ENCODE data around the gene TOR1A.

Gene TOR1A, protein sequence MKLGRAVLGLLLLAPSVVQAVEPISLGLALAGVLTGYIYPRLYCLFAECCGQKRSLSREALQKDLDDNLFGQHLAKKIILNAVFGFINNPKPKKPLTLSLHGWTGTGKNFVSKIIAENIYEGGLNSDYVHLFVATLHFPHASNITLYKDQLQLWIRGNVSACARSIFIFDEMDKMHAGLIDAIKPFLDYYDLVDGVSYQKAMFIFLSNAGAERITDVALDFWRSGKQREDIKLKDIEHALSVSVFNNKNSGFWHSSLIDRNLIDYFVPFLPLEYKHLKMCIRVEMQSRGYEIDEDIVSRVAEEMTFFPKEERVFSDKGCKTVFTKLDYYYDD

DNA sequence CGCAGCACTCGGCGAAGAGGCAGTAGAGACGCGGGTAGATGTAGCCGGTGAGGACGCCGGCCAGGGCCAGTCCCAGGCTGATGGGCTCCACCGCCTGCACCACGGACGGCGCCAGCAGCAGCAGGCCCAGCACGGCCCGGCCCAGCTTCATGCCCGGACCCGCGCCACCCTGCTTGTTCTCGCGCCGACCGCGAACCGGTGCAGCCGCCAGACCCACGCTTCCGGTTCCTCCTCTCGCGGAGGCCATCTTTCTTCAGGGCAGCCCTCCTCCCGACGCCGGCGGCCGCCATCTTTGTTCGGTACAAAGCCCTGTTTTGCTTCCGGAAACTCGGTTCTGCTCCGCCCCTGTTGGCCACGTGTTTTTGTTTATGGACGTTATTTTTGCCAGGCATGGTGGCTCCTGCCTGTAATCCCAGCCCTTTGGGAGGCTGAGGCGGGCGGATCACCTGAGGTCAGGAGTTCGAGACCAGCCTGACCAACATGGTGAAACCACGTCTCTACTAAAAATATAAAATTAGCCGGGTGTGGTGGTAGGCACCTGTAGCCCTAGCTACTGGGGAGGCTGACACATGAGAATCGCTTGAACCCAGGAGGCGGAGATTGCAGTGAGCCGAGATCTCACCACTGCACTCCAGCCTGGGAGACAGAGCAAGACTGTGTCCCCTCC, at the start of gene TOR1A:
TSS of gene TOR1A (minus strand) at position 202 of the 667 bp plus-strand sequence. CDS start at position 151, 51 bp downstream.
- DNase-seq, result peak; percentile 88

DNA sequence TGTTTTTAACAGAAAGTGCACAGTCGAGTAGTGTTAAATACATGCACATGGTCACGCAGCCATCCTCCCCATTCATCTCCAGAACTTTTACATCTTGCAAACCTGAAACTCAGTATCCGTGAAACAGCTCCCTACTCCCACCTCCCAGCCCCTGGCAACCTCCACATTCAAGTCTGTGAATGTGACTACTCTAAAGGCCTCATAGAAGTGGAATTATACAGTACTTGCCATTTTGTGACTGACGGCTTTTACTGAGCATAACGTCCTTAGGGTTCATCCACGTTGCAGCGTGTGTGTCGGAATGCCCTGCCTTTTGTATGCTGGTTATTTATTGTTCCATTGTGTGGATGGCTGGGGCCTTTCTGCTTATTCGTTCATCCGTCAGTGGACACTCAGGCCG, 47.1 kb upstream of the TOR1A start:
- no peak for DNase-seq

DNA sequence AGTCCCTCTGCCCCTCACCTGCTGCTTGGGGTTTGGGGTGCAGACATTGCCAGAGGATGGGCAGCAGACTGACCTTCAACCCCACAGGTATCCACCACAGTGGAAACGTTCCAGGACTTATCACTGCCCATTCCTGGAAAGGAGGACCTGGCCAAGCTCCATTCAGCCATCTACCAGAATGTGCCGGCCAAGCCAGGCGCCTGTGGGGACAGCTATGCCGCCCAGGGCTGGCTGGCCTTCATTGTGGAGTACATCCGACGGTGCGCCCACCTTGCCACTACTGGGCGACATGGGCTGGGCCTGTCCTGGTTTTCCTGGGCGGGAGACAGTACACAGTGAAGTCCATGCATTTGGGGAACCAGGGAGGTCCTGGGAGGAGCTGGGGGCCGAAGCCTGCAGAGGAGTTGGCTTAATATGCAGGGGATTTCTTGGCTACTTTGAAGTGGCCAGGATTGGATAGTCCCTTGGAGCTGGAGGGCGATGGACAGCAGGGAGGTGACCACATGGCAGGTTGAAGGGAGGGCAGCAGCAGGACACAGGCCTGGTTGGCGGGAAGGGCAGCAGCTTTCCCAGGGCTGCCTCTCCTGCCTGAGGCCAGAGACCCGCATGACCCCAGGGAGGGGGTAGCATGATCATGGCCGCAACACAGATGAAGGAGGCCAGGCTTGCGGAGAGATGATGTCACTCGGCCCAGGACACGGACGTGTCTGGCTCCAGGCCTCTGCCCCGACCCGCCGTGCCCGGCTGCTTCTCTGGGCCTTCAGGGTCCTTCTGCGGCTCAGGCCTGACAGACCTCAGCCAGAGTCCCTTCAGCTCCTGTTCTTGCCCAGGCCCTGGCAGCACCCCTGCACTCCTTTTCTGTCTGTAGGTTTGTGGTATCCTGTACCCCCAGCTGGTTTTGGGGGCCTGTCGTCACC, 45.9 kb upstream of the TOR1A start:
- DNase-seq, result no peak

DNA sequence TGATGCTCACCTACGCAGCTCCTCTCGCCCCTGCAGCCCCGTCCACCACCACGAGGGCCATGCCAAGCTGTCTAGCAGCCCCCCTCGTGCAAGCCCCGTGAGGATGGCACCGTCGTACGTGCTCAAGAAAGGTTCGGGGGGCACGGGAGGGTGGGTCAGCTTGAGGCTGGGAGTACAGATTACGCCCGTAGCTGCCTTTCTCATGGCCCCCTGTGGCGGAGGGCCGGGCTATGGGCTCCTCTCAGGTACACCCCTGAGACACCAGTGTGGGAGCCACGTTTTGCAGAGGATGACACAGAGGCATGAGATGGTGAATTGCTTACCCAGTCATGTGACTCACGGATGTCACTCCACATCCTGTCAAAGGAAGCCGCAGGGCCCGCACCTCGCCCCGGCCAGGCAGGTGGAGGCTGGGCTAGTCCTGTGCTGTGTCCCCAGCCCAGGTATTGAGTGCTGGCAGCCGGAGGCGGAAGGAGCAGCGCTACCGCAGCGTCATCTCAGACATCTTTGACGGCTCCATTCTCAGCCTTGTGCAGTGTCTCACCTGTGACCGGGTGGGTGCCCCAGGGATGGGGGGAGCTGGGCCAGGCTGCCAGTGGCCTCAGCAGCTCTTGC, 45.0 kb upstream of the TOR1A start:
- no peak for DNase-seq

DNA sequence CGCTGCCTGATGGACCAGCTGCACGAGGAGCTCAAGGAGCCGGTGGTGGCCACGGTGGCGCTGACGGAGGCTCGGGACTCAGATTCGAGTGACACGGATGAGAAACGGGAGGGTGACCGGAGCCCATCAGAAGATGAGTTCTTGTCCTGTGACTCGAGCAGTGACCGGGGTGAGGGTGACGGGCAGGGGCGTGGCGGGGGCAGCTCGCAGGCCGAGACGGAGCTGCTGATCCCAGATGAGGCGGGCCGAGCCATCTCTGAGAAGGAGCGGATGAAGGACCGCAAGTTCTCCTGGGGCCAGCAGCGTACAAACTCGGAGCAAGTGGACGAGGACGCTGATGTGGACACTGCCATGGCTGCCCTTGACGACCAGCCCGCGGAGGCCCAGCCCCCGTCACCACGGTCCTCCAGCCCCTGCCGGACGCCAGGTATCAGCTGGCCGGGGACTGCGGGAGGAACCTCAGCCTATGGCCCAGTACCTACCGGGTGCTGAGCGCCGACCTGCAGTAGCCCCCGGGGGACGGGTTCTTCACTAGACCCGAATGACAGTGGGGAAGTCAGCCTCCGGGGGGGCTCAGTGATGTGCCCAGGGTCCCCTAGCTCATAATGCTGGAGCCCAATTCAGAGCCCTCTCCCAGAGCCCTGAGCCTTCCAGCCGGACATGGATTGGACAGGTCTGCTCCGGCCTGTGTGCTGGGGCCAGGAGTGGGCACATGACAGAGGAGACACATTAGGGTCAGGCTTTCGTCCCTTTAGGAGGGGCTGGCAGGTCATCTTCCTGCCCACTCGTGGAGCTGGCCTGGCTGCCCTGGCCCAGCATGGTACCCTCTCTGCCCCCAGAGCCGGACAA, 44.3 kb upstream of the TOR1A start:
- no peak for DNase-seq

DNA sequence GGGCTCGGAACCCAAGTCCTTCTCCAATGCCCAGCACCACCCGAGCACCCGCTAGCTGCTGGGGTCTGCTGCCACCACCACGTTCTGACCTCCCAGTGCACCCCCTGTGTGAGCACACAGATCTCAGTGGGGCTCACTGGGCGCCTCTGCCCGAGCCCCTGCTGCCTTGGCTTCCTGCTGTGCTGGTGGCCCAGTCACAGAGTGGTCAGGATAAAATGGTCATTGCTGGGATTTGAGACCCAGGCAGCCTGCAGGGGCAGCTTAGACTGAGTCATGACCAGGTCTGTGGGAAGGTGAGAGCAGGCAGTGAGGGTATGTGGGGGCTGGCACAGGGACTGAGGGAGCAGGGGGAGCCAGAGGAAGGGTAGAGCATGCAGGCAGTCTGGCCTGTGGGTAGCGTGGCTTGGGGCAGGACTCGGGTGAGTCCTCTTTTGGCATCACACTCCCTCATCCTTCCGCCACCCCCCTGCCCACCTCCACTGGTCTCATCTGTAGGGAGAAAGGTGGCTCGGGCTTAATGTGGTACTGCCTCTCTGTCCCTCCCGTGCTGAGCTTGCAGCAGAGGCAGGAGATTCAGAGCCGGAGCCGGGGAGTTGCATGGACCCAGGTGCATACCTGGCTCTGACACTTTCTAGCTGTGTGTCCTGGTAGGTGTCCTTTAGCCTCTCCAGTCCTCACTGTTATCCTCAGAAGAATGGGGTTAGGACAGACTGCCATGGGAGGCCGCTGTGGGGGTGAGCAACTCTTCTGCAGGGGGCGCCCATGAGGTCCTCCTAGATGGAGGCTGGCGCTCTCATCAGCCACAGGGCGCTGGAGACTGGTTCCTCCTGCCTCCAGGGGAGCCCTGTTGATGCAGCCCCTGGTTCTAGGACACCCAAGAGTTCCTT, 43.4 kb upstream of the TOR1A start:
- no peak for DNase-seq

DNA sequence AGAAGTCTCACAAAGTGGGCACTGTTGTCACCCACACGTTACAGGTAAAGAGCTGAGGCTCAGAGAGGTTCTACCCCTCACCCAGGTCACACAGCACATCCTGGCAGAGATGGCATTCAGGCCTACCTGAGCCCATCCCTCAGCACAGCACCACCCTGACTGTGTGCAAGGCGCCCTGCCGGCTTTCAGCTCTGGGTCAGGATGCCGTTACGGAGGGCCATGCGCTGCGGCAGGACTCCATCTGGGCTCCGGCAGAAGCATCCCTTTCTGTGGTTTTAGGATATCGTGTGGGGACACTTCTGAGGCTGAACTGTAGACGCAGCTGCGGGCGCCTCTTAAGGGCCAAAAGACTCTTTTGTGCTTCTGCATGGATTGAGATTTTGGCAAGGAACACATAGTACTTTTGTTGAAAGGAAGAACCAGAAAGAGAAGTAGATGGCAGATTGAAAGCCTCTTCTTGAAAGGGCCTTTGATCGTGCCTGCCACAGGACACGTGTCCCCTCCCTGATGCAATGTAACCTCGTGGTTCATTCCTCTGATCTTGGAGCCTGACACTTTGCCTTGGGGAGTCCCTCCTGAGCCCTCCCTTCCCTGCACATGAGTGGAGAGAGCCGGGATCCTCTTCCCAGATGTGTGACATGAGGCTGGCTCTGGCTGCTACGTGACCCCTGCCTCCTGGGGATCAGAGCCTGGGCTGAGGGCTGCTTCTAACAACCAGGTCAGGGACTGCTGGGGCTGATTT, 42.6 kb upstream of the TOR1A start:
- no peak for DNase-seq

DNA sequence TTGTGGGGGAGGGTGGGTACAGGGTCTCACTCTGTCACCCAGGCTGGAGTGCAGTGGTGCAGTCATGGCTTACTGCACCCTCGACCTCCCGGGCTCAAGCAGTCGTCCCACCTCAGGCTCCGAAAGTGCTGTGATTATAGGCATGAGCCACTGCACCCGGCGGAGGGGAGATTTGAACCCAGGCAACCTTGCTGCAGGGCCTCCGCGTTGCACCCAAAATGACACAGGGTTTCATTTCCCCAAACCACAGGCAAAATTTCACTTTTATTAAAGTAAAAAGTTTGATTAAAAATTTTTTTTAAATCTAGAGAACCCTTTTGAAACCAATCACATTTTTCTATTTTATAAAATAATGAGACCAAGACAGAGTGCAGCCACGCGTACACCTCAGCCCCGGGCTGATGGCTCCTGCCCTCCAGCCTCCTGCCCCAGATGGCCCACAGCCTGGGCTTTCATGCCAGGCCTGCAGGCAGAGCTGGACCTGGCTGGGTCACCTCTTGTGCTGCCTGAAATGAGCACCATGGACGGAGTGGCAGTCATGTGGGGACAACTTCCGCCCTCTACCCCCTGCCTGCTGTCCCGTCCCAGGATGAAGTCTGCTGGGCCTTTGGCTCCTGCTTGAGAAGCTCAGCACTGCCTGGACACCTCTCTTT, 41.9 kb upstream of the TOR1A start:
- DNase-seq, result no peak

DNA sequence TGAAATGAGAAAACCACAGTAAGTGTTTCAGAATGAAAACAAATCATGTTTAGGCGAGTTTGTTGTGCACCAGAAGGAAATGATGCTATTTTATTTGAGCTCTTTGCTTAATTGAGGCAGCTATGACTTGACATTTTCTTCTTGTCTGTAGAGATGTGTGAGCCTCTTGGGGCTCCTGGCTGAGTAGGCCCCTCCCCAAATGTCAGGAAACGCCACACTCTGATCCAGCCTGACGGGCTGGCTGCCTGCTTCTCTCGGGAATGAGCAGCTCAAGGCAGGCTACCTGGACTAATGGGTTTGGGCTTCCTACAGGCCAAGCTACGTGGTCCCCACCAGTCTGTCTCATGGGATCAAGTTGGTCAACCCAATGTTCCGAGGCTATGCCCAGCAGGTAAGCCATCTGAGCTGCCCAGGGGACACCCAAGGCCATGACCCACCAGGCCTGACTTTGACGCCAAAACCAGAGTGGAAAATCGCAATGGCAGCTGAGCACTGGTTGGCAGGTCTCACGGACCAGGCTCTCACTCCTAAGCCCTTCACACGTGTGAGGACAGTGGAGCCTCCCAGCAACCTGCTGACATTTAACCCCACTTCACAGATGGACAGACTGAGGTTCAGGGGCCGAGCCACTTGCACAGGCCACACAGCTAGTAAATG, 41.2 kb upstream of the TOR1A start:
- no peak for DNase-seq

DNA sequence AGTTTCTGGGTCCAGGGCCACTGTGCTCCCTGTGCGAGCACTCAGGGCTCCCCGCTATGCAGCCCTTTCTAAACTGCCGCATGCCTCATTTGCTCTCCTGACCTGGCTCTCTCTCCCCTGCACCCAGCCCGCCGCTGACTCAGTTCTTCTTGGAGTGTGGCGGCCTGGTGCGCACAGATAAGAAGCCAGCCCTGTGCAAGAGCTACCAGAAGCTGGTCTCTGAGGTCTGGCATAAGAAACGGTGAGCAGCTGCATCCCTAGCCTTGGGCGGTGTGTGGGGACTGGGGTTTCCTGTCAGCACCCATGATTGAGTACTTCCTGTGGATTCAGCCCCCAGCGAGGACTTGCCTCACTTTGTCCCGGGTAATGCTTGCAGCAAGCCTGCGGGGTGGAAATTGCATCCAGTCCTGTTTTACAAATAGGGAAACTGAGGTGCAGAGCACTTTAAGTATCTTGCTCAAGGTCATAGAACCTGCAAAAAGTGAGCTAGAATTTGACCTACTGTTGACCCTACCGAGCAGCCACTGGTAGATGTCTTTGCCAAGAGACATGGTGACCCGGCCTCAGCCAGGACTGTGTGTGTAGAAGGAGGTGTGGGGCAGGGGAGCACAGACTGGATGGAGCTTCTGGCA, 39.2 kb upstream of the TOR1A start:
- peak; percentile 90 for DNase-seq

DNA sequence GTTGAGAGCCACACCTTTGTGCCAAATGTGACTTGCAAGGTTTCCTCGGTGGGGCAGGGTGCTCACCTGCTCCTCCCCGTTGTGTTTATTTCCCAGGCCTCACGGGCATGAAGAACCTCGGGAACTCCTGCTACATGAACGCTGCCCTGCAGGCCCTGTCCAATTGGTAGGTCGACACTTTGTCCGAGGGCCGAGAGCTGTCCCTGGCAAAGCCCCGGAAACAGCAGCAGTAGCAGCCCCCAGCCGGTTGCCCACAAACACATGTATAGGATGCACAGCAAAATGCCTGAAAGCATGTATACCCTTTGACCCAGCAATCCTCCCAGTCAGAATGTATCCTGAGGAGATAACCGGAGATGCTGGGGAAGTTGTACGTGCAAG, 37.5 kb upstream of the TOR1A start:
- no peak for DNase-seq

DNA sequence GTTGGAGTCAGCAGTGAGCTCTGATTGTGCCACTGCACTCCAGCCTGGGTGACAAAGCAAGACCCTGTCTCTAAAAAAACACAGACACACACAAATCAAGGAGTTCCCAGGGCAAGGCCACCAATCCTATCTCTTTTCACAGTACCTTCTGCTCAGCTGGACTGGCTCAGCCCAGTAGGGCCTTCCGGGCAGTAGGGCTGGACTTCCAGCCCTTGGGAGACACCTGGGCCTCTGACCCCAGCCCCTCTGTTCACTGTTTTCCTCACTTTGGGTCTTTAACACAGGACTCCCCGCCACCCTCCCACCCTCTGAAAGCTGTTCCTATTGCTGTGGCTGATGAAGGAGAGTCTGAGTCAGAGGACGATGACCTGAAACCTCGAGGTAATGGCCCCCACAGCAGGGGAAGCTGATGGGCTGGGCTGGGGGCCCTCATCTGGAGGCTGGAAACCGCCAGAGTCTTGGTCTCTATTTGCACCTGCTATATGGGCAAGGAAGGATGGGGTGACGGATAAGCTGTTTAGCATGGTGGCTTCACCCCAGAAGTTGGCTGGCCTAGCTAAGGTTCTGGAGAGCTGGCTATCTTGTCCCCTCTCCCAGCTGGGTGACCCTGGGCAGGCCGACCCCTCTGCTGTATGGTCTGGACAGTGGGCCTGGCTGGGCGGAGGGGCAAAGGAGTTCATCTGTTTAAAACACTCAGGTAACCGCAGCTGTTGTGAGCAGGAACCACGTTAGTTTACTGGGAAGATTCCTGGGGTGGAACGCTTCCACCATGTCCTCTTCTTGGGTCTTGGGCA, 36.9 kb upstream of the TOR1A start:
- DNase-seq, result no peak

DNA sequence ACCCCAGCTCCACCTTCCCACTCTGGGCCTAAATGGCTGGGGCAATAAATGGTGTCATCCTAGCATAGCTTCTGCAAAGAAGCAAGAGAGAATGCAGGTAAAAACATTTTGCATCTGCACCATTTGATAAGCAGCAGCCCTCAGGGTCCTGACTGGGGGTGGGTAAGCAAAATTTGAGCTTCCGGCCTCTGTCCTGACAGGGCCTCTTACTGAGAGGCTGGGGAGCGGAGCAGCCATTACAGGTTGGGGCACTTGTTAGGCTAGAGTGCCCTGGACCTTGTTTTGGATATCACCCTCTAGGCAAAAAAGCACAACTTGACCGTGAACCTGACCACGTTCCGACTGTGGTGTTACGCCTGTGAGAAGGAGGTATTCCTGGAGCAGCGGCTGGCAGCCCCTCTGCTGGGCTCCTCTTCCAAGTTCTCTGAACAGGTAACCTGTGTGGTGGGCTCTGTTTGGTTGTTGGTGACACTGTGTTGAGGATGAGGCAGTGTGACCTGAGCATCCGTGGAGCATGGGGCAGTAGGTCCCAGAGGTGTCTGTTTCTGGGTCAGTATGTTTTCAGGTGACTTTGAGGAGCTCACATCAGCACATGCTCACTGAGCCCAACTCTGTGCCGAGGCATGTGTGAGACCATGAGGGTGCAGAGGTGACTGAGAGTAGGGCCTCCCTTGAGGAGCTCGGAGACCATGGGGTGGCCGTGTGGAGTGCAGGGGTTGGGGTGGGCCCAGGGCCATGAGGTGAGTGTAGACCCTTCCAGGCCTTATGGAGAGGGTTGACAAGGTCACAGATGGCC, 34.4 kb upstream of the TOR1A start:
- no peak for DNase-seq

DNA sequence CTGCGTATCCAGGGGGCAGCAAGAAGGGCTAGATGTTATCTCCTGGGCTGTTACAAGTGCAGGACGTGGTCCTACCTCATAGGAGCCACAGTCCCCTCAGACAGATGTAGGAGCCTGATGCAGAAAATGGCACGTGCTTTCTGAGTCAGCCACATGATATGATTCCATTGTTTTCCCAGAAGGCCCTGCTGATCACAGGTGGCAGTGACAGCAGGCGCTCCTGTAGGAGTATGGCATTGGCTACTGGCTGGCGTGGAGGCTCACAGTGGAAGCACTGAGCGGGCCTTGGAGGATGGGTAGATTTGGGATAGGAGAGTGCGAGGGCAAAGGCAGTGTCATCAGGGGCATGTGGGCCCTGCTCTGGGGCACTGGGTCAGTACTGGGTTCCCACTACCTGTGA, 33.3 kb upstream of the TOR1A start:
- no peak for DNase-seq

DNA sequence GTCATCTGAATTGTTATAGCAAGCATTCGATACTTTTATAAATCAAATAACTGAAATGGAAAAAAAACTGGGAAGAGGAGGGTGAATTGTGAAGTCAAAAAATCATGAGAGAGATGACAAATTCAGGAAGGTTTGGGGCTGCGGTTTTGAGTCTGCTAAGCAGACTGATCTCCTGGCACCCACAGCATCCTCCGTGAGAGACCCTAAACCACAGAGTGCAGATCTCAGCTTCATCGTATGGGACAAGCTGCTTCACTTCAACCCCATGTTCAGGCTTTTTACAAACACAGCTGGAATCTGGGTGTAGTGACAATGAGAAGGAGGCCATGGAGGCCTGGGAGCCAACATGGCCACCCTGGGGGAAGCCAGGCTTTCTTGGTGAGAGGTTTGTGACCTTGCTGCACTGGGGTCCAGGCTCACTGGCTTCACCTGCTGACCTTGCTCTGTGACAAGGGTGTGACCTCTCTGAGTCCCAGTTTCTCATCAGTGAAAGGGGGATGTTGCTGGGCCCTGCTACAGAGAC, 30.7 kb upstream of the TOR1A start:
- DNase-seq, result no peak

DNA sequence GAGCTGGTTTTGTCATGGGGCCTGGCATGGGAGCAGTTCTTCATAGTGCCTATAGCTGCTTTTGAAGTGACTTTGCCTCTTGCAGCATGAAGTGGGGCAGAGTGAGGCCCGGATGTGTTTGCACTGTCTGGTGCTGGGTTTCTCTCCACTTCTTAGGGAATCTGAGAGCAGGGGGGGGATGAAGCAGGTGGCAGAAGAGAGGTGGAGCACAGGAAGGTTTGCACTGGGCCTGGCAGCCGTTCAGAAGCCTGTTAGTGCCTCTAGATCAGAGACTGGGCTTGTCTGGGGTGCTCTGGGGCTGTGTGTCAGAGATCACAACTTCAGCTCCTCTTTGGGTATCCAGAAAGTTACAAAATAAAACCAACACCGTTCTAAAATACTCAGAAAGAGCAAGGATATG, 29.7 kb upstream of the TOR1A start:
- DNase-seq, result no peak

DNA sequence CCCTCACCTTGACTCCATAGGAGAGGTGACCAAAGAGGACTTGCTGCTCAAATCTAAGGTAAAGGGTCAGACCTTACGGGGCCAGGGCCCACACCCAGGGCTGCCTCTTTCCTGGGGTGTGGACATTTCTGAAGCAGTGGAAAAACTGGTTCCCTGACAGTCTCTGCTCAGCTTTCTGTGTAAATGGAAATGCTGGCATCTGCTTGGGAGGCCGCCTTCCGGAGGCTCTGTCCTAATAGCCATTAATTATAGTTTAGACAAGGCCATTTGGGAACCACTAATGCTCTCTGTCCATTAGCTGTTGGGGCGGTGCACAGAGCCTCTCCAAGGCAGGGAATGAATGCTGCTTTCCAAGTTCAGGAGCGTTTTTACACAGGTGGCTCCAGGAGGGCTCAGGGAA, 28.6 kb upstream of the TOR1A start:
- DNase-seq, result no peak
